GM12892 (cell line): ENCODE results near the gene FBXL13.
A peak's percentile ranks its signal among the peaks of the same experiment; 100 is the strongest.
"Not testable (repeated sequence)": the region's sequence is repeated elsewhere in the genome, so short reads cannot be mapped to it uniquely, and the experiment has no call there.

ENCODE experiments used
- DNase-seq: peaks from one replicate; pipeline ENCODE4 v3.0.0; 2011; ENCODE audit not compliant: insufficient read length
- FAIRE-seq: peaks from 2 replicates; lab custom pipeline; 2011; peaks lifted over from hg19 to GRCh38; lab: Jason Lieb, UNC
- POLR2A ChIP-seq: IDR thresholded peaks from 2 replicates; pipeline ENCODE4 v1.6.1; 2011; ENCODE audit warnings: low read depth, low read length, control low read depth
- POLR2AphosphoS5 ChIP-seq: IDR thresholded peaks from 2 replicates; pipeline ENCODE4 v1.6.1; 2011; ENCODE audit warnings: low read depth, low read length, control low read depth
- TAF1 ChIP-seq: IDR thresholded peaks from 2 replicates; pipeline ENCODE4 v1.6.1; 2011; ENCODE audit warnings: low read depth, mild to moderate bottlenecking, control low read depth, low read length, borderline replicate concordance

FBXL13 gene

DNA sequence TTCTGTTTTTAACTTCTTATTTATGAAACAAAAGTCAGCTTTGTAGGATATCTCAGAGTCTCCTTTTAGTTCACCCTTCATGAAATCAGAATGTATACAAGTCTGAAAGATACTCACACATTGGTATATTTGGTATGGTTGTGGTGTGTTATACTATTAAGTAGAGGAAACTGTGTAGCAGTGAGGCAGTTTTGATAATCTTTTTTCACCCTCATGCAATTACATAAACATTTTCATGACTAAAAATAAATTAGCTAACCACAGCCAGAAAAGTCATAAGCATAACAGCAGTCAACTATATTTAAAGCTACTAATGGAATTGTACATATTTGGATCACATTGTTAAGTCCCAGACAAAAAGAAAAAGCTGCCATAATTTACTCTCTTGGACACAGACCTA, 263.7 kb downstream of the FBXL13 start:
- TF ChIP-seq POLR2A (no peak), POLR2AphosphoS5 (no peak), TAF1 (no peak)
- FAIRE-seq, result no peak
- DNase-seq, result no peak

DNA sequence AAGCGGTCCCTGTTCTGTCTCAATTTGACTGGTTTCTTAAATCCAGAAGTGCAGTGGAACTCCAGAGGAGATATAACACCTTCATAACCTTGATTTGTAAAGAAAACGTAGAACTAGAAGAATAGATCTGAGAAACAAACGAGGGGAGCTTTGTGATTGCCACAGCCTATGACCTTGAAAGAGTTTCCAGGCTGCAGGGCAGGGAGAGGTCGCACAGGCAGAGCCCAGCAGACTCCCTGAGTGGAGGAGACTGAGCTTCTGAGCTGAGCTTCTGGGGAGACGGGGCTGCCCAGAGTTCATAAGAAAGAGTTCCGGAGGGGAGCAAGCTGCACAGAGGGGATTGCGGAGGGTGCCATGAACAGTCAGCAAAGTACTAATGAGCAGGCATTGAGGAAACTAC, 268.0 kb downstream of the FBXL13 start:
- FAIRE-seq, result no peak
- no peak for DNase-seq
- TF ChIP-seq POLR2AphosphoS5, result no peak
- TF ChIP-seq TAF1, result no peak
- TF ChIP-seq POLR2A, result no peak

- DNase-seq, FAIRE-seq: not testable (repeated sequence)
Observed at GRCh38 chr7:102795987-102796595, 278.5 kb downstream of the FBXL13 start.

GRCh38 chr7:102794567-102794966, 280.0 kb downstream of the FBXL13 start:
- FAIRE-seq, DNase-seq: not testable (repeated sequence)

GRCh38 chr7:102791831-102792230, 282.8 kb downstream of the FBXL13 start:
- DNase-seq, FAIRE-seq: not testable (repeated sequence)

DNA sequence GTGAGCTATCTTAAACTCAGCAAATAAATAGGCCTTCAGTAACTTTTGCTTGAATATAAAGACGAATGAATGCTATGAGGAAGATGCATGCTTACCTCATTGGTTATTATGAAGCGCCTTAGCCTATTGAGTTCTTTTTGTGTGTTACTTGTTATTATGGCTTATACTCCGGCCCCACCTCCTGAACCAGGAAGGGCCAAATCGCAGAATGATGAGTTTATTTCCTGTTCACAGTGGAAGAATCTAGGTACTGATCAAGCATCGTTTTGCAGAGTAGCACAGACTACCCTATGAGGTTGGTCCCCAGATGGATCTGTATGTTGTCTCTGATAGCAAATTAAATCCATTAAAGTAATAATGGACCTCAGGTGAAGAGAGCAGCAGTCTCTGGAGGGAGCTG, 283.2 kb downstream of the FBXL13 start:
- not testable (repeated sequence) for FAIRE-seq, DNase-seq

GRCh38 chr7:102790364-102791100, 284.1 kb downstream of the FBXL13 start:
- FAIRE-seq, DNase-seq: not testable (repeated sequence)

- not testable (repeated sequence) for DNase-seq, FAIRE-seq
Observed at GRCh38 chr7:102788770-102789169, 285.8 kb downstream of the FBXL13 start.

- DNase-seq, FAIRE-seq: not testable (repeated sequence)
Observed at GRCh38 chr7:102780926-102781325, 293.7 kb downstream of the FBXL13 start.

- not testable (repeated sequence) for FAIRE-seq, DNase-seq
Observed at GRCh38 chr7:102778663-102779062, 295.9 kb downstream of the FBXL13 start.

DNA sequence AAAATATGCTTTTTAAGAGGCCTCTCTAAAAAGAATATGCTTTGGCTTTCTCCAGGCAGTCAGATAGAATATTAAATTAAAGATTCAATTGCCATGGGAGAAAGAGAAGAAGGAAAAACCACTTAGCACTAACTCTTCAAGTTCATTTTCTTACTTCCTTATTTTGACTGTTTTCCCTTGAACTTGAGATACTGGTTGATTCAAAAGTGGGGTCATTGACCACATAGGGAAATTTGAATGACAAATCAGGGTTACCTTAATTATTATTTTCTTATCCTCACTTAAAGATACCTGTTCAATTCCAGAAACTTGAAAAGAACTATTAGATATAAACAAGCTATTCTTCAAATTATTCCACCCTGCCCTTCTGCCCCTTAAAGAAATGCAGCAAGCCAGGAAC, 298.4 kb downstream of the FBXL13 start:
- not testable (repeated sequence) for FAIRE-seq

DNA sequence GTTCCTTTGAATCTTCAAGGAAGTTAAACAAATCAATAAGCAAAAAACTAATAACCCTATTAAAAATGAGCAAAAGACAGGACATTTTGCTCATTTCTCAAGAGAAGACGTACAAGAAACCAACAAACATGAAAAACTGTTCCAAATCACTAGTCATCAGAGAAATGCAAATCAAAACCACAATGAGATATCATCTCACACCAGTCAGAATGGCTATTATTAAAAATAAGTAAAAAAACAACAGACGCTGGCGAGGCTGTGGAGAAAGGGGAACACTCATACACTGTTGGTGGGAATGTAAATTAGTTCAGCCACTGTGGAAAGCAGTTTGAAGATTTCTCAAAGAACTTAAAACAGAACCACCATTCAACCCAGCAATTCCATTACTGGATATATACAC, 304.1 kb downstream of the FBXL13 start:
- DNase-seq, FAIRE-seq: not testable (repeated sequence)

More for the DNA sequence above, 298.4 kb downstream of the FBXL13 start:
- not testable (repeated sequence) for DNase-seq

DNA sequence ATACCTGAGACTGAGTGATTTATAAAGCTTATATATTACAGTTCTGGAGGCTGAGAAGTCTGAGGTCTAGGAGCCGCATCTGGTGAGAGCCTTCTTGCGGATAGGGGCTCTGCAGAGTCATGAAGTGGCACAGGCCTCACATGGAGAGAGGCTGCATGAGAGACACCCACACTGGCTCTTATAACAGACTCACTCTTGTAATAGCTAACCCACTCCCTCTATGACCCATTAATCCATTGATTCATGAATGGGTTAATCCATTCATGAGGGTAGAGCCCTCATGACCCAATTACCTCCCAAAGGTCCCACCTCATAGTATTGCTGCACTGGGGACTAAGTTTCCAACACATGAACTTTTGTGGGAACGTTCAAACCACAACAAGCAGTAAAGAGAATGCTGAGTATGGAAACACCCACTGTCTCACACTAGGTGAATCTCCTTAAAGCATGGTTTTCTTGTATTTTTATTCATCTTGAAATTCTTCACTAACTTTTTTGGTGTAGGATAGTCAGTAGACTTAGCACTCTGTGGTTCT, 304.9 kb downstream of the FBXL13 start:
- peak; percentile 17 for FAIRE-seq
- not testable (repeated sequence) for DNase-seq

DNA sequence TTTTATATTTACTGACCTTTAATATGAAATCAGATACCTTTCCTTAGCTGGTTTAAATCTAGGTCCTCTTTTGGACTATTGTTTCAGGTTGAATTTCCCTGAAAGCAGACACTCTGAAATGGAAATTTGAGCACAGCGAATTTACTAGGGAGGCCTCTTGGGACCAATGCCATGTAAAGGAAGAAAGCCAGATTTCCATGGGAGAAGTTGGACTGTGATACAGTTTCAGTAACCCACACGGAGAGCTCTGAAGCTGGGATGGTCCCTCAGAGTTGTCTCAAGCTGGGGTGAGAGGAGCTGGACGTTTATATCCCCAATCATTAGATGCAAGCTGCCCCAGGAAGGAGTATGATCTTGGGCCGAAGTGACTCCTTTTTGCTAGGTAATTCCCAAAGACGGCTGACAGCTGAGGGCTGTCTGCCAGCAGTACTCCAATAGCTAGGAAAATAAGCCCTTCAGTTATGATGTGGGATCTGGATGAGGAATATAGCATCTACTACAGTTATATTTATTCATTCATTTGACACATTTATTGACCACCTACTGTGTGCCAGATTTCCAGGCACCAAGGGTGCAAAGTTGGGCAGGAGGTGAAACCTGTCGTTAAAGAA, 311.2 kb downstream of the FBXL13 start:
- not testable (repeated sequence) for DNase-seq
- peak; percentile 53 for FAIRE-seq
